Neural crest cell (in vitro differentiated cells): ENCODE data around the gene SLC9A9. TPM values are rescaled to one million over a fixed set of nuclear protein-coding genes. Genes with fewer than 3 reads are reported as not detected.

Experiments used
- DNase-seq: peaks from one replicate; pipeline ENCODE4 v3.0.0; 2021; ENCODE audit warnings: low read depth, mixed read lengths, low spot score
- H3K27ac Mint-ChIP-seq: one replicate; pipeline ENCODE4 v1.8.0; 2021; ENCODE audit warnings: mild to moderate bottlenecking, mixed read lengths; ENCODE audit not compliant: unreplicated experiment
- H3K27me3 Mint-ChIP-seq: 2 replicates; pipeline ENCODE4 v1.8.0; 2021; ENCODE audit warnings: low read depth, mild to moderate bottlenecking, mixed read lengths
- H3K36me3 Mint-ChIP-seq: 2 replicates; pipeline ENCODE4 v1.8.0; 2021; ENCODE audit warnings: low read depth, mild to moderate bottlenecking, mixed read lengths
- H3K4me1 Mint-ChIP-seq: 2 replicates; pipeline ENCODE4 v1.8.0; 2021; ENCODE audit warnings: mixed read lengths
- H3K4me3 Mint-ChIP-seq: one replicate; pipeline ENCODE4 v1.8.0; 2021; ENCODE audit warnings: mild to moderate bottlenecking, mixed read lengths
- H3K9me3 Mint-ChIP-seq: 2 replicates; pipeline ENCODE4 v1.8.0; 2021; ENCODE audit warnings: mixed read lengths
- total RNA-seq: library from RNA; stranded (reverse); gene quantifications from 2 replicates; pipeline ENCODE4 v1.2.1, GENCODE V29; 2021
- TF ChIP-seq, protein P1 (sequence below): fragments of 200-600 bp; sonication (generic); conservative IDR thresholded peaks from 2 replicates; pipeline ENCODE4 v1.5.0; 2021; ENCODE audit warnings: antibody characterized with exemption, mild to moderate bottlenecking

Gene SLC9A9
- total RNA-seq, 1 donor from 2014 or later, result 0.56 TPM

DNA sequence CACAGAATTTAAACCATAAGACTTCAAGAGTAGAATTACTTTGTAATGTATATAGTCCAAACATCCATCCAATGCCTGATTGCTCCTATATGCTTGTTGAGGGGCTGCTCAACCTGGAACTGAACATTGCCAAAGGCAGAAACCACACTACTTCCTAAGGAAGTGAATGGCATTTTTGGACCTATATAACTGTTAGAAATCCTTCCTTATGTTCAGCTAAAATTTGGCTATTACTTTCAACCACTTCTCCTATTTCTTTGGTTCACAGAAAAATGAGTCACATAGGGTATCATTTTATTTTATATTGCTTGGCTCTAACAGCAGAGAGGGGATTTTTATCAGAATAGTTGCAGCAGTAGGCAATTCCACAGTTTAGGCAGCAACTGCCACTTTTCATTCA is 342.1 kb downstream of the SLC9A9 start:
- H3K27ac Mint-ChIP-seq, result no peak overlapping the region
- H3K9me3 Mint-ChIP-seq, result no peaks in the 10 kb centered on the region
- TF ChIP-seq, protein P1, sequence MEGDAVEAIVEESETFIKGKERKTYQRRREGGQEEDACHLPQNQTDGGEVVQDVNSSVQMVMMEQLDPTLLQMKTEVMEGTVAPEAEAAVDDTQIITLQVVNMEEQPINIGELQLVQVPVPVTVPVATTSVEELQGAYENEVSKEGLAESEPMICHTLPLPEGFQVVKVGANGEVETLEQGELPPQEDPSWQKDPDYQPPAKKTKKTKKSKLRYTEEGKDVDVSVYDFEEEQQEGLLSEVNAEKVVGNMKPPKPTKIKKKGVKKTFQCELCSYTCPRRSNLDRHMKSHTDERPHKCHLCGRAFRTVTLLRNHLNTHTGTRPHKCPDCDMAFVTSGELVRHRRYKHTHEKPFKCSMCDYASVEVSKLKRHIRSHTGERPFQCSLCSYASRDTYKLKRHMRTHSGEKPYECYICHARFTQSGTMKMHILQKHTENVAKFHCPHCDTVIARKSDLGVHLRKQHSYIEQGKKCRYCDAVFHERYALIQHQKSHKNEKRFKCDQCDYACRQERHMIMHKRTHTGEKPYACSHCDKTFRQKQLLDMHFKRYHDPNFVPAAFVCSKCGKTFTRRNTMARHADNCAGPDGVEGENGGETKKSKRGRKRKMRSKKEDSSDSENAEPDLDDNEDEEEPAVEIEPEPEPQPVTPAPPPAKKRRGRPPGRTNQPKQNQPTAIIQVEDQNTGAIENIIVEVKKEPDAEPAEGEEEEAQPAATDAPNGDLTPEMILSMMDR, result no peak
- DNase-seq, result no peak
- no peak overlapping the region for H3K4me3 Mint-ChIP-seq
- peaks cover 9% of the 10 kb centered on the region for H3K4me1 Mint-ChIP-seq
- H3K36me3 Mint-ChIP-seq, result no peaks in the 10 kb centered on the region
- H3K27me3 Mint-ChIP-seq, result no peaks in the 10 kb centered on the region

DNA sequence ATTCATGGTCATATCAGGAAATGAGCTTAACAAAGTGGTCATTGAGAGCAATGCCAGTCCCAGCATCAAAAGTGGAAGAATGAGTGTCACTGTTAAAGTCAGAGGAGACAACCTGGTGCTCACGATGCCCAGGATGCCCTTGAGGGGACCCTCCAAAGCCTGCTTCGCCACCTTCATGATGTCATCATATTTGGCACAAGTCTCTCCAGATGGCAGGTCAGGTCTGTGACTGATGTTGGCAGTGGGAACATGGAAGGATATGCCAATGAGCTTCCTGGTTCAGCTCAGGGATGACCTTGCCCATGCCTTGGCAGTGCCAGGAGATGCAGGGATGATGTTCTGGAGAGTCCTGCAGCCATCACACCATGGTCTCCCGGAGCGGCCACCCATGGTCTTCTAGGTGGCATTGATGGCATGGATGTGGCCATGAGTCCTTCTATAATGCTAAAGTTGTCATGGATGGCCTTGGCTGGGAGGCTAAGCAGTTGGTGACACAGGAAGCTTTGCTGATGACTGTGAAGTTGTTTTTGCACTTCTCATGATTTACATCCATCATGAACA is 344.9 kb downstream of the SLC9A9 start:
- H3K27me3 Mint-ChIP-seq, result no peaks in the 10 kb centered on the region
- H3K4me3 Mint-ChIP-seq, result no peak overlapping the region
- DNase-seq, result no peak
- no peaks in the 10 kb centered on the region for H3K36me3 Mint-ChIP-seq
- no peak overlapping the region for H3K27ac Mint-ChIP-seq
- peaks cover 9% of the 10 kb centered on the region for H3K4me1 Mint-ChIP-seq
- TF ChIP-seq, protein P1, result no peak
- no peaks in the 10 kb centered on the region for H3K9me3 Mint-ChIP-seq

DNA sequence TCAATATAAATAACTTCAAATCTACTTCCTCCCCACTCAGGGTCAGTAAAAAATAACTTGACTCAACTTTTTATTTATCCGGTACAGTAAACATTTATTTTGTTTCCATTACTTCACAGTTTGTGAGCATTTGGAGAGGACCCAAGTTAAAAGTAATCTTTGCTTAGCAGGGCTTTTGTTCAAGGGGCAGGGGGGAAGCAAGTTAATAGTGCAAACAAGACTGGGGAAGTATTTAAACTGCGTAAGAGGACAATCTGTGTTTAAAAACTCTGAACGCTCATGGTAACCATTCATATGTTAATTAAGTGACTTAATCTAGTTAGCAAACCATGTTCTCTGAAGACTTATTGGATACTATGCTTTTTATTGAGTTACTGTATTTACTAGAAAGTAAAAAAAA is 346.2 kb downstream of the SLC9A9 start:
- Mint-ChIP-seq H3K27ac (no peak overlapping the region), H3K36me3 (no peaks in the 10 kb centered on the region), H3K27me3 (no peaks in the 10 kb centered on the region), H3K9me3 (no peaks in the 10 kb centered on the region), H3K4me3 (no peak overlapping the region), H3K4me1 (peaks cover 9% of the 10 kb centered on the region)
- no peak for DNase-seq
- TF ChIP-seq, protein P1, result no peak

DNA sequence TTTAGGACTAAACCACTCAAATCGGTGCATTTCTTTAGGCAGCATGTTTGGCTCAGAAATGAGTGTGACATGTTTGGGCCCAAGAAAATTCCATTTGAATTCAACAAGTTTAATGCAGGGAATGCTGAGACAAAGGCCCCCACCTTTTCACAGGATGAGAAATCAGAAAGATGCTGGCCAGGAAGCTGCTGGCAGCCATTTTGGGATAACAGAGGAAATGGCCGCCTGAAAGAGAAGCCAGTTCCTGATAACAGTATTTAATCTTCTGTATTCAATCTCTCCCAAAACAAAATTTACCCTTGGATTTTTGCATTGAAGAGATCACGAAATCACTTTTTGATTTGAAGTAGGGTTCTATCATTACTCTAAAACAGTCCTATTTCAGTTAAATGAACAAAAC is 350.9 kb downstream of the SLC9A9 start:
- Mint-ChIP-seq H3K9me3 (no peaks in the 10 kb centered on the region), H3K27ac (no peak overlapping the region), H3K27me3 (no peaks in the 10 kb centered on the region), H3K4me1 (peaks cover 9% of the 10 kb centered on the region), H3K36me3 (no peaks in the 10 kb centered on the region), H3K4me3 (no peak overlapping the region)
- no peak for DNase-seq
- TF ChIP-seq, protein P1, result no peak

DNA sequence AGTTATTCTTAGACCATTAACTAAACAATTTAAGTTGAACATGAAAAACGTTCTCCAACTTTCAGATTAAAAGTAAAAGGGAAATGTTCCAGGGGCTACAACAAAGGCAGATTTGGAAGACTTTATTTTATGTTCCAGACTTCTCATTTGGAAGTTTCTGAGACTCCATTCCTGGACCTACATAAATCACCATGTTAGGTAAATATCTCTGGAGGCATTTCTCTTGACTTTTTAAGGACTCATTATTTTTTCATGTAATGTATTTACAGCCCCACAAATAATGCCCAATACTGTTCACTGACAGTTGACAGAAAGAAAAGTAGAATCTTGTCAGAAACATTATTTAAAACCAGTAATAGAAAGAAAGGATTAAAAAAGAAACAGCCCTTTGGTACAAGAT is 352.1 kb downstream of the SLC9A9 start:
- DNase-seq, result no peak
- TF ChIP-seq, protein P1, result no peak
- no peaks in the 10 kb centered on the region for H3K36me3 Mint-ChIP-seq
- H3K27ac Mint-ChIP-seq, result no peak overlapping the region
- H3K9me3 Mint-ChIP-seq, result no peaks in the 10 kb centered on the region
- no peaks in the 10 kb centered on the region for H3K4me1 Mint-ChIP-seq
- H3K27me3 Mint-ChIP-seq, result no peaks in the 10 kb centered on the region
- no peak overlapping the region for H3K4me3 Mint-ChIP-seq
